Skeletal muscle satellite cell (primary cell): ENCODE measurements around the gene CEBPE.

Experiments
- H3K27me3 ChIP-seq: 2 replicates; pipeline ENCODE4 v1.7.0; 2013; ENCODE audit warnings: low read length; ENCODE audit not compliant: control insufficient read depth, insufficient read depth
- H3K36me3 ChIP-seq: 2 replicates; pipeline ENCODE4 v1.7.0; 2013; ENCODE audit warnings: mild to moderate bottlenecking, control low read depth, low read length; ENCODE audit not compliant: insufficient read depth
- H3K4me1 ChIP-seq: 2 replicates; pipeline ENCODE4 v1.7.0; 2013; ENCODE audit warnings: low read length; ENCODE audit not compliant: control insufficient read depth, insufficient read depth
- H3K4me2 ChIP-seq: 2 replicates; pipeline ENCODE4 v1.7.0; 2013; ENCODE audit warnings: mild to moderate bottlenecking, low read length
- H3K4me3 ChIP-seq: 2 replicates; pipeline ENCODE4 v1.7.0; 2013; ENCODE audit warnings: low read length
- H3K9ac ChIP-seq: 2 replicates; pipeline ENCODE4 v1.7.0; 2013; ENCODE audit warnings: mild to moderate bottlenecking, low read depth, low read length, moderate library complexity
- H3K9me3 ChIP-seq: replicated peaks from 2 replicates; pipeline ENCODE4 v1.7.0; 2013; ENCODE audit warnings: mild to moderate bottlenecking, control low read depth, low read length

The CEBPE gene

DNA sequence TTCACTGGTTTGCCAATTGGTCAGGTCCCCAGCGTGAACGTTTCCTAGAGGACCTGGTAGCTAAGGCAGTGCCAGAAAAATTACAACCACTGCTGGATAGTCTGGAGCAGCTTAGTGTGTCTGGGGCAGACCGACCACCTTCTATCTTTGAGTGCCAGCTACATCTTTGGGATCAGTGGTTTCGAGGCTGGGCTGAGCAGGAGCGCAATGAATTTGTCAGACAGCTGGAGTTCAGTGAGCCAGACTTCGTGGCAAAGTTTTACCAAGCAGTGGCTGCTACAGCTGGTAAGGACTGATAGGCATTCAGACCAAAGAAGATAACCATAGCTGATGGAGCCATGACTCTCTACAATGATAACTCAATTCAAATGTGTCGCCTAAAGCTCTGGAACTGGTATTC lies 21.3 kb downstream of the CEBPE start:
- Histone ChIP-seq H3K4me1 (peaks cover 27% of the 10 kb centered on the region), H3K36me3 (peaks cover 32% of the 10 kb centered on the region), H3K9ac (no peak overlapping the region), H3K4me2 (peak overlapping the region; percentile 84), H3K27me3 (no peaks in the 10 kb centered on the region), H3K4me3 (no peak overlapping the region), H3K9me3 (no peaks in the 10 kb centered on the region)

DNA sequence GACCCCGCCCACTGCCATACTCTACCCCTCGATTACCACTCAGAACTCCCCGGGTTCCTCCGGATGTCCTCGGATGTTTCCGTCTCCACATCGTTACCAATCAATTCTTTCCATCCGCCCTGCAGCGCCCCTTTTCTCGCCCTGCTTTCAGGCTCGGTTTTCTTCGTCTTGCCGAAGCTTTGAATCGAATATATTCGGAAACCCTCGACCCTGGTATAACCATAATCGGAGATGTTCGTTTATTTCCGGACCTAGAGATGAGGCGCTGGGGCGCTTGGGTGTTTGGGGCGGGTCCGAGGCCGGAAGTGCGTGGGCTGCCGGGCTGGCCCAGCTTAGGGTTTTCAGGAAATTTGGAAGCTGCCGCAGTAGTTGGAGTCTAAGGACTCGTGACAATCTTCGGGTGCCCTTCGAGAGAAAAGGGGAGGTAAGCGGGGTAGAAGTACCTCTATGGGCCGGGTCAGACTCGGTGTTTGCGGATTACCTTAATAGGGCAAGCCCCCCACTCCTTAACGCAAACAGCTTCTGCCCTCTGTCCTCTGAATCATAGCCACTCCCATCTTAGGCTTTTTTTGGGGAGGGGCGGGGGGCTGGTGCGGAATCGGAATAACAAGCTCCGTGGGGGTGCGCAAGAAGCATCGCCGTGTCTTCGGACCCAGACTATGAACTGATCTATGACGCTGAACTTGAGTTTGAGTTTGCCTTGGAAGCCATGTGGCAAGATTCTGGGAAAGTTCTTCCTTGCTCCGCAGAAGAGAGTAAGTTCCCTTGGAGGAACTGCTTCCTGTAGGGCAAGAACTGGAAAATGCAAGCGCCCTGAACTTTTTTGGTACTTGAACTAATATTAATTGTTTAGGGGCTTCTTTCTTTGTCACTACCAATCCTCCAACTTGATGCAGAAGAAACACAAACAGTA lies 23.6 kb downstream of the CEBPE start, which contains the start of gene C14orf119:
Gene C14orf119 (plus strand): TSS at position 310 of the 913 bp plus-strand sequence. CDS start 2,154 bp downstream, outside the sequence.
- peaks cover 27% of the 10 kb centered on the region for H3K4me1 ChIP-seq
- peak within 1 kb of the TSS; percentile 91 for H3K4me3 ChIP-seq
- peak within 1 kb of the TSS; percentile 97 for H3K9ac ChIP-seq
- peak within 1 kb of the TSS; percentile 96 for H3K4me2 ChIP-seq
- H3K36me3 ChIP-seq = peaks cover 48% of the 10 kb centered on the region
- H3K27me3 ChIP-seq = no peaks in the 10 kb centered on the region
- H3K9me3 ChIP-seq = no peaks in the 10 kb centered on the region

DNA sequence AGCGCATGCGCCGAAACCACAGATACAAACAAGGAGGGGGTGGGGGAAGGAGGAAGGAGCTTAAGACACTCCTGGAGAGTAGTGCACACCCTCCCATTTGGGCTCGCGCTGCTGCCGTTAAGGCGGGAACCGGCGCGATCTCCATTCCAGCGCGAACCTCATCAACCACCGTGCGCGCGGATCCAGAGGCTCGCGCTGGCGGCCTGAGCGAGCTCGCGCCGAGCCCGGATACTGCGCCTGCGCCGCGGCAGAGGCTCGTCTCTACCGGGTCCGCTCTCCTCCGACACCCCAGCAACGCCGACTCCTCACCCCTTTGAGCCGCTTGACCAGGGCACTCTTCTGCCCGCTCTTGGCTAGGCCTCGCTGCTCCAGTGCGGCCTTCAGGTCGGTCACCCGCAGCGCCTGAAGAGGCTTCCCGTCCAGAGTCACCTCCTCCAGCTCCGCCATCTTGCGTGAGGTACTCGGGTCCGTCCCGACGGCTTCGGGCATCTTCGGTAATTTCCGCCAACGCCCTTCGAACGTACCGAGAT lies 24.3 kb downstream of the CEBPE start, which contains the start of gene ACIN1:
Gene ACIN1 (minus strand): TSS at position 471 of the 530 bp plus-strand sequence. CDS start 24 bp downstream, at position 447.
- Histone ChIP-seq H3K4me1 (peaks cover 27% of the 10 kb centered on the region), H3K9ac (peak within 1 kb of the TSS; percentile 97), H3K9me3 (no peaks in the 10 kb centered on the region), H3K27me3 (no peaks in the 10 kb centered on the region), H3K36me3 (peaks cover 55% of the 10 kb centered on the region), H3K4me3 (peak within 1 kb of the TSS; percentile 91), H3K4me2 (peak within 1 kb of the TSS; percentile 96)

DNA sequence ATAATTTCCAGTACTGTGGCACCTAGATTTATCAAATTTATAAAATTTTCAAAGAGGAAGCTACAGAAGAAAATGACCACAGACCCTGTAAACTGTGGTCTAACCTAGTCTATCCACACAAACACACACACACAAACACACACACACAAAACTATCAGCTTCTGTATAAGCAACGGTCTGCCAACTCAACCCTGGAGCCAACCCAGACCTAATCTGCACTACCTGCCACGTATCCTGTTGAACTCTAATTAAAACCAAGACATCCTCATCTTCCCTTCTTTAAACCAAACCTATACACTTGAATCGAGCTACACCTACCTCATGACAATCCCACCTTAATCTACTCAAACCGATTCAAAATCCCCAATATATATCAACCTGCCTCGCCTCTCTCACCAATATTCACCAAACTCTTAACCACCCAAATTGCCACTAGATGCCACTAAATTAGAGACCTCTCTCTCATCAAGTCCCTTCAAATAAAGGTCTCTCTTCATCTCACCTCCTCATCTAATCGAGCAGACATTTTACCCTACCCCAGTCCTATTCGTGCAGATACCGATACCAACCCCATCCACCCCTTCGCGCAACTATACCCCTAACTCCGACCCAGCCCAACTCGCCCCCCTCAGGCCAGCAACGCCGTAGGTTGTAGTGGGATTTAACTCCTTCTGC lies 24.9 kb downstream of the CEBPE start:
- H3K36me3 ChIP-seq = peaks cover 60% of the 10 kb centered on the region
- peak overlapping the region; percentile 97 for H3K9ac ChIP-seq
- H3K9me3 ChIP-seq = no peaks in the 10 kb centered on the region
- no peaks in the 10 kb centered on the region for H3K27me3 ChIP-seq
- H3K4me2 ChIP-seq = peak overlapping the region; percentile 96
- H3K4me3 ChIP-seq = peak overlapping the region; percentile 91
- H3K4me1 ChIP-seq = peaks cover 27% of the 10 kb centered on the region

DNA sequence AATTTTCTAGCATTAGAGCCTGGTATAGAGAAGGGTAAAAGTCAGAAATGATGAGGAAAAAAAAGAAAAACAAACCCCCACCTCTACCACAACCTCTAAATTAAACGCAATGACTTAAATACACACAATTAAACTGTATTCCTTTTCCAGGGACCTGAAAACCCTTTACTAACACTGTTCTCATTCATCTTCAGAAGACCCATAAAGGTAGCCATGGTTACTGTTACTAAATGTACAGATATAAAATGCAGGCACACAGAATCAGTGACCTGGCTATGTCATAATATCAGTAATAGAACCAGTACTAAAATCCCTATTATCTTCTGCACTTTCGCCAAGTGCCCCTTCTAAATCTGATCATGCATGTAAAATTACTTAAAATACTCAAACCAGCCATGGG lies 25.5 kb downstream of the CEBPE start:
- no peaks in the 10 kb centered on the region for H3K9me3 ChIP-seq
- peak overlapping the region; percentile 97 for H3K9ac ChIP-seq
- peak overlapping the region; percentile 96 for H3K4me2 ChIP-seq
- peak overlapping the region; percentile 91 for H3K4me3 ChIP-seq
- H3K4me1 ChIP-seq = peaks cover 27% of the 10 kb centered on the region
- H3K27me3 ChIP-seq = no peaks in the 10 kb centered on the region
- H3K36me3 ChIP-seq = peaks cover 60% of the 10 kb centered on the region

DNA sequence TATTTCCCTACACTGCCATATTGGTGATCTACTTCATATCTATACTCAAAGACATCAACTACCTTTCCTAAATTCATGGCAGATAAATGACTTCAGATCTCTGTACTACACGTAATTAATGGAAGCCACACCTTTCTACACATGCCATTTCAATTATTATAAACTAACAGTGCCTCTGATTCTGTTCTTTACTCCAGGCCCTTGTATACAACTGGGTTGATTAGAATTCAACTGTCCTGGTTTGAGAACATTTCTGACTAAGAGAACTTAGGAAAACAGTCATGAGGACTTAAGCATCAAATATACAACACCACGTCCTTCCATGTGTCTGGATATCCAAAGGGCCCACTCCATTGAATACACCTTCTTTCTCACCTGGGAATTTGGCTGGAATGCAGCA lies 26.0 kb downstream of the CEBPE start:
- no peaks in the 10 kb centered on the region for H3K9me3 ChIP-seq
- H3K27me3 ChIP-seq = no peaks in the 10 kb centered on the region
- H3K4me2 ChIP-seq = peak overlapping the region; percentile 96
- H3K36me3 ChIP-seq = peaks cover 60% of the 10 kb centered on the region
- H3K4me3 ChIP-seq = peak overlapping the region; percentile 91
- peak overlapping the region; percentile 97 for H3K9ac ChIP-seq
- H3K4me1 ChIP-seq = peaks cover 27% of the 10 kb centered on the region

DNA sequence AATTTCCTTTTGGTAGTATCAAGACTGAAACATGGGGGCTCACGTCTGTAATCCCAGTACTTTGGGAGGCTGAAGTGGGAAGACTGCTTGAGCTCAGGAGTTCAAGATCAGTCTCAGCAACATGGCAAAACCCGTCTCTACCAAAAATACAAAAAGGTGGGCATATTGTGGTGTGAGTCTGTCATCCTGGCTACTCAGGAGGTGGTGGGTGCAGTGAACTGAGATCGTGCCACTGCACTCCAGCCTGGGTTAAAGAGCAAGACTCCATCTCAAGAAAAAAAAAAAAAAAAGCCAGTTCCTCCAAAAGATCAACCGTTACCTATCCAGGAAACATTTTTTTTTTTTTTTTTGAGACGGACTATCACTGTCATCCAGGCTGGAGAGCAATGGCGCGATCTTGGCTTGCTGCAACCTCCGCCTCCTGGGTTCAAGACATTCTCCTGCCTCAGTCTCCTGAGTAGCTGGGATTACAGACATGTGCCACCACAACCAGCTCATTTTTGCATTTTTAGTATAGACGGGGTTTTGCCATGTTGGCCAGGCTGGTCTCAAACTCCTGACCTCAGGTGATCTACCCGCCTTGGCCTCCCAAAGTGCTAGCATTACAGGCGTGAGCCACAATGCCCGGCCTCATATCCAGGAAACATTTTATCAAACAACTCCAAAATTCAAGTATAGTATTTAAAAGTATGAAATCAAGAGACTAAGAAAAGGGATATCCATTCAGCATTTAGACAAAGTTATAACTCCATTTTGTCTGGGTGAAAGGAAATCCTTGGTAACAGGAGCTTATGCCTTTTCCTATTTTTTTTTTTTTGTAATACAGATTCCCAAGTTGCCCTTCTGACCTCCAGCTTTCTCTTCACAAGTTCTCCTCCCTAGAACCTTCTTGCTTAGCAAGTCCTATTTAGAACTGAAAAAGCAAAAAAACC lies 27.5 kb downstream of the CEBPE start:
- H3K9ac ChIP-seq = no peak overlapping the region
- H3K36me3 ChIP-seq = peaks cover 61% of the 10 kb centered on the region
- no peak overlapping the region for H3K4me2 ChIP-seq
- H3K27me3 ChIP-seq = no peaks in the 10 kb centered on the region
- no peaks in the 10 kb centered on the region for H3K9me3 ChIP-seq
- no peak overlapping the region for H3K4me3 ChIP-seq
- peaks cover 16% of the 10 kb centered on the region for H3K4me1 ChIP-seq

DNA sequence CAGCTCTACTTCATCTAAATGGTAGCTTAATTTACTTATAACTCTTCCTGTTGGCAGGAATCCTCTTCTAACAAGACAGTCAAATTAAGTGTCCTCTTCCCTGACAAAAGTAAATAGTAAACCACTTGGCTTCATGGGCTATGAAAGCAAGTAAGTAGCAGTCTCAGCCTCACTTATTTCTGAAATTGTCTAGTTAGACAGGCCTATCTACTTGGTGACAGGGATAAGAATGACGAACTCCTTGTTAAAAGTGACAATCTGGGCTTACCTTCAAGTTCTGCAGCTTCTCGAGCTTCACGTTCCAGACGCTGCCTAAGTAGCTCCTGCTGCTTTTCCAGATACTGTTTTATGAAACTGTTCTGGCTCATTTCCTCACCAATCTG lies 28.8 kb downstream of the CEBPE start:
- no peaks in the 10 kb centered on the region for H3K9me3 ChIP-seq
- peaks cover 14% of the 10 kb centered on the region for H3K4me1 ChIP-seq
- no peak overlapping the region for H3K9ac ChIP-seq
- H3K27me3 ChIP-seq = no peaks in the 10 kb centered on the region
- peaks cover 73% of the 10 kb centered on the region for H3K36me3 ChIP-seq
- no peak overlapping the region for H3K4me3 ChIP-seq
- H3K4me2 ChIP-seq = no peak overlapping the region

DNA sequence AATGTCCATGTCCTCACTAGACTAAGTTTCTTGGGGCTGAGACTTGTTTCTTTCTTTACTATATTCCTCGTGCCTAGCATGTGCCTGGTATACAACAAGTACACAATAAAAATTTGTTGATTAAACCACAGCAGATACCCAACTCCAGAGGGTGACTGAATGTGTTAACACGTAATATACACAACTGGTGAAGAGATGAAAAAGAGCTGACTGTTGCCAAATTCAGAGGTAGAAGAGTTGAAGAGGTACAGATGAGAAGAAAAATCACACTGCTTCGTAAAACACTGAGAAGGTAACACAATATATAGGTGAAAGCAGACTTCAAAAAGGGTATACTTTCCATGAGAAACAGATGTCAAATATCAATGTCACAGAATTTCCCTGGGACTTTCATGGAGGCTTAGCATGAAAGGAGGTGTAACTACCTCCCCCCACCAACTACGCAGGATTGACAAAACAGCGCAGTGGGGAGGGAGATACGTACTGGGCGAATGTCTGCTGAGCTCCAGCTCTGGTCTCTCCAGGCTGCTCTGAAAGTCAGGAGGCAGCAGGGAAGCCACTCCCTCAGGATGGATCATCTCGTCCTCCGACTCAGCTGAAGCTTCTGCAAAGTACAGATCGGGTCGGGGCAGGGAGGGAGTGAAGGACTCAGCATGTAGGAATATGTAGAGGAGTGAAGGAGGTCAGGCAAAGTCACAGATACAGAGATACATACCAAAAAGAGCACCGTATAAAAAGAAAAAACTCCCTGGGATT lies 29.4 kb downstream of the CEBPE start:
- H3K36me3 ChIP-seq = peaks cover 78% of the 10 kb centered on the region
- H3K4me1 ChIP-seq = peaks cover 14% of the 10 kb centered on the region
- H3K9me3 ChIP-seq = no peaks in the 10 kb centered on the region
- no peak overlapping the region for H3K4me2 ChIP-seq
- no peaks in the 10 kb centered on the region for H3K27me3 ChIP-seq
- no peak overlapping the region for H3K4me3 ChIP-seq
- H3K9ac ChIP-seq = no peak overlapping the region

DNA sequence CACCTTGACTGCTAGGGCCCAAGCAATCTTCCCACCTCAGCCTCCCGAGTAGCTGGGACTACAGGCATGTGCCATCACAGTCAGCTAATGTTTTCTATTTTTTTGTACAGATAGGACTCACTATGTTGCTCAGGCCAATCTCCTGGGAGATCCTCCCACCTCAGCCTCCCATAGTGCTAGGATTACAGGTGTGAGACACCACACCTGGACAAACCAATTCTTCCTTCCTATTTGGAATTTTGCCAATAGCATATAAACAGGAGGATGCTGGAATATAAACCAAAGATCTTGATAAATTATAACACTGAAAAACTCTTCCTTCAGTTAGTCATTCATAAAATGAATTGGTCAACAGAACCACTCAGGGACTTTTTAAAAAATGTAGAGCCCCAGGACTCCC lies 32.5 kb downstream of the CEBPE start:
- Histone ChIP-seq H3K4me2 (no peak overlapping the region), H3K27me3 (no peaks in the 10 kb centered on the region), H3K9ac (no peak overlapping the region), H3K4me1 (no peaks in the 10 kb centered on the region), H3K36me3 (peaks cover 75% of the 10 kb centered on the region), H3K9me3 (no peaks in the 10 kb centered on the region), H3K4me3 (no peak overlapping the region)
